PC-3 (cell line): Measurements from ENCODE around the gene NNAT. TPM values are rescaled to one million over a fixed set of nuclear protein-coding genes. Genes with fewer than 3 reads are reported as not detected.

Source experiments
- ATAC-seq: fragments of 200-7000 bp; cut with Tn5 transposase; 2 replicates; pipeline ENCODE4 v1.9.1; 2020; ENCODE audit warnings: mild to moderate bottlenecking, moderate library complexity
- BruUV-seq: library from RNA; stranded (reverse); fragments of 400-500 nt; replicated peaks from 2 replicates; lab custom pipeline; 2021; lab: Mats Ljungman, UMichigan
- CTCF ChIA-PET: fragments of 300-600 bp; sonication (Branson Sonifier 250); formaldehyde crosslinking; loops from one replicate; lab custom pipeline; 2022; ENCODE audit warnings: antibody characterized with exemption; lab: Charles Lee
- POLR2A ChIA-PET: fragments of 300-600 bp; sonication (Branson Sonifier 250); formaldehyde crosslinking; loops from one replicate; lab custom pipeline; 2022; ENCODE audit warnings: antibody characterized with exemption; ENCODE audit not compliant: unreplicated experiment; lab: Charles Lee
- DNase-seq: peaks from one replicate; pipeline ENCODE4 v3.0.0-alpha.2; 2015
- H2AFZ ChIP-seq: fragments of 300-600 bp; sonication (generic); 2 replicates; pipeline ENCODE4 v1.6.0; 2016; ENCODE audit warnings: antibody characterized with exemption, low read length
- H3F3A ChIP-seq: fragments of 300-600 bp; sonication (generic); one replicate; pipeline ENCODE4 v1.6.0; 2017; ENCODE audit warnings: antibody characterized with exemption, low read length, control low read depth, mild to moderate bottlenecking; ENCODE audit not compliant: unreplicated experiment
- H3K27ac ChIP-seq: fragments of 300-600 bp; sonication (generic); 2 replicates; pipeline ENCODE4 v1.5.1; 2016; ENCODE audit warnings: mild to moderate bottlenecking, low read length
- H3K27me3 ChIP-seq: fragments of 300-600 bp; sonication (generic); 2 replicates; pipeline ENCODE4 v1.6.1; 2016; ENCODE audit warnings: low read length, mixed read lengths
- H3K36me3 ChIP-seq: fragments of 300-600 bp; sonication (generic); 2 replicates; pipeline ENCODE4 v1.6.1; 2016; ENCODE audit warnings: low read depth, mixed run types, low read length, mixed read lengths
- H3K4me1 ChIP-seq: fragments of 300-600 bp; sonication (generic); 2 replicates; pipeline ENCODE4 v1.5.1; 2016; ENCODE audit warnings: low read length; ENCODE audit not compliant: insufficient read depth
- H3K4me2 ChIP-seq: fragments of 300-600 bp; sonication (generic); 2 replicates; pipeline ENCODE4 v1.6.0; 2016; ENCODE audit warnings: low read length
- H3K4me3 ChIP-seq: fragments of 300-600 bp; sonication (generic); 2 replicates; pipeline ENCODE4 v1.5.1; 2016; ENCODE audit warnings: mild to moderate bottlenecking, low read length, mixed read lengths
- H3K79me2 ChIP-seq: fragments of 300-600 bp; sonication (generic); 2 replicates; pipeline ENCODE4 v1.6.1; 2017; ENCODE audit warnings: low read length, mixed read lengths
- H3K9ac ChIP-seq: fragments of 300-600 bp; sonication (generic); 2 replicates; pipeline ENCODE4 v1.6.0; 2016; ENCODE audit warnings: mild to moderate bottlenecking, low read length
- H3K9me2 ChIP-seq: fragments of 300-600 bp; sonication (generic); replicated peaks from 2 replicates; pipeline ENCODE4 v1.6.1; 2016; ENCODE audit warnings: mixed run types, low read length, mixed read lengths
- H3K9me3 ChIP-seq: fragments of 300-600 bp; sonication (generic); 2 replicates; pipeline ENCODE4 v1.6.1; 2016; ENCODE audit warnings: low read length, mixed read lengths
- H4K20me1 ChIP-seq: fragments of 300-600 bp; sonication (generic); 2 replicates; pipeline ENCODE4 v1.6.1; 2016; ENCODE audit warnings: low read length, mixed read lengths
- CTCF ChIP-seq: fragments of 300-600 bp; sonication (generic); conservative IDR thresholded peaks from 2 replicates; pipeline ENCODE4 v1.5.1; 2017; ENCODE audit warnings: antibody characterized with exemption, low read depth, mild to moderate bottlenecking, low read length
- EZH2 ChIP-seq: fragments of 300-600 bp; sonication (generic); IDR thresholded peaks from one replicate; pipeline ENCODE4 v1.6.1; 2017; ENCODE audit warnings: antibody characterized with exemption, mild to moderate bottlenecking, low read length; ENCODE audit not compliant: unreplicated experiment
- EZH2phosphoT487 ChIP-seq: fragments of 300-600 bp; sonication (generic); IDR thresholded peaks from 2 replicates; pipeline ENCODE4 v1.6.1; 2018; ENCODE audit warnings: mild to moderate bottlenecking, antibody characterized with exemption, low read length, borderline replicate concordance
- intact Hi-C: fragments of 100-400 bp; cut with micrococcal nuclease; formaldehyde crosslinking; loops from 2 replicates; pipeline ENCODE4 v1.9.0; 2023
- total RNA-seq: library from RNA; depleted of rRNA; stranded (reverse); fragments of >200 nt; gene quantifications from 2 replicates; pipeline ENCODE4 v1.2.3, GENCODE V29; 2014

The NNAT gene
- total RNA-seq, 1 experiment from 2014 or later = not detected

GRCh38 chr20:37544386-37544785 lies 23.3 kb downstream of the NNAT start:
- ChIA-PET CTCF (interaction anchor here (0.6 to 1.0 kb wide), 4 partner anchors 11 to 352 kb away, joined by 3 read pairs; partner anchors contain the start of gene GHRH), POLR2A (interaction anchor here (0.6 kb wide), 1 partner anchor 46 kb away, joined by 9 read pairs; no protein-coding TSS in a partner anchor)
- Histone ChIP-seq H3K36me3 (no peaks in the 10 kb centered on the region), H3K4me1 (peaks cover 64% of the 10 kb centered on the region), H2AFZ (no peak overlapping the region), H3K27ac (peak overlapping the region; percentile 97; the same call in 1 of the 2 replicates), H3K9ac (no peak overlapping the region), H4K20me1 (no peaks in the 10 kb centered on the region), H3K9me3 (no peaks in the 10 kb centered on the region), H3K27me3 (no peaks in the 10 kb centered on the region), H3K79me2 (no peaks in the 10 kb centered on the region), H3K4me2 (no peak overlapping the region), H3F3A (peaks cover 16% of the 10 kb centered on the region), H3K9me2 (no peaks in the 10 kb centered on the region), H3K4me3 (no peak overlapping the region)
- ATAC-seq (no peak), DNase-seq (no peak)
- intact Hi-C loops = no loop called here
- no TSS peak for BruUV-seq
- no peak for TF ChIP-seq CTCF
- TF ChIP-seq EZH2phosphoT487 = no peak
- no peak for TF ChIP-seq EZH2

DNA sequence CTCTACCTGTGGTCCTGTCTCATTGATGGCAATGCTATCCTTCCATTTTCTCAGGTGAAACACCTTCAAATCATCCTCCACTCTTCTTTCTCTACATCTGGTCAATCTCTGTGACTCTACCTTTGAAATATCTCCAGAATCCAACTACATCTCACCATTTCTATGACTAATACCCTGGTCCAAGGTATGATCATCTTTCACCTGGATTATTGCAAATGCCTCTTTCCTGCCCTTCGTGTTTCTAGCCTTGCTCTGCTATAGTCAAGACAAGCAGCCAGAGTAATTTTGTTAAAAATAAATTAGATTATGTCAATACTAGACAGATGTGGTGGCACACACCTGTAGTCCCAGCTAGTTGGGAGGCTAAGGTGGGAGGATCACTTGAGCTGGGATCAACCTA lies 24.5 kb downstream of the NNAT start:
- no peaks in the 10 kb centered on the region for H3K27me3 ChIP-seq
- peak; percentile 70 for DNase-seq

More for the DNA sequence above, 24.5 kb downstream of the NNAT start:
- no peak overlapping the region for H2AFZ ChIP-seq
- 0 out of 2 replicates have a peak overlapping the region, but pooled peaks have one; percentile 3 for H3K4me2 ChIP-seq
- no peaks in the 10 kb centered on the region for H3K36me3 ChIP-seq
- no peaks in the 10 kb centered on the region for H3K9me3 ChIP-seq
- no peaks in the 10 kb centered on the region for H3K9me2 ChIP-seq
- peaks cover 53% of the 10 kb centered on the region for H3K4me1 ChIP-seq
- intact Hi-C loops = no loop called here
- ChIA-PET CTCF (no interaction called here), POLR2A (no interaction called here)
- no peak for ATAC-seq
- TF ChIP-seq EZH2phosphoT487 (no peak), EZH2 (no peak), CTCF (no peak)
- no peak overlapping the region for H3K4me3 ChIP-seq
- H3F3A ChIP-seq = peaks cover 5% of the 10 kb centered on the region
- no peaks in the 10 kb centered on the region for H3K79me2 ChIP-seq
- H3K27ac ChIP-seq = no peak overlapping the region
- no TSS peak for BruUV-seq
- H4K20me1 ChIP-seq = no peaks in the 10 kb centered on the region
- H3K9ac ChIP-seq = no peak overlapping the region
